Measurements from ENCODE around the gene IGFBP7. TPM values are rescaled to one million over a fixed set of nuclear protein-coding genes. Genes with fewer than 3 reads are reported as not detected.
A peak's percentile ranks its signal among the peaks of the same experiment; 100 is the strongest.

The IGFBP7 gene
- total RNA-seq, 1 donor from 2014 or later, result 716 TPM

- intact Hi-C loops (cut with DNase I), result no loop called here
- H3K4me3 ChIP-seq, result no peak overlapping the region
- DNase-seq (ENCODE audit: extremely low spot score in 2 of 2), result no peak
- TF ChIP-seq POLR2A (IDR thresholded peaks at IDR 0.05) (no peak), CTCF (IDR thresholded peaks at IDR 0.05) (no peak)
- no peaks in the 10 kb centered on the region for H3K27me3 ChIP-seq
- no peaks in the 10 kb centered on the region for H3K36me3 ChIP-seq
- no peaks in the 10 kb centered on the region for H3K9me3 ChIP-seq
- peak overlapping the region; percentile 82 for H3K27ac ChIP-seq
- H3K4me1 ChIP-seq, result peaks cover 44% of the 10 kb centered on the region
Observed at GRCh38 chr4:57104706-57105560, 5.3 kb downstream of the IGFBP7 start.

- Histone ChIP-seq H3K27me3 (no peaks in the 10 kb centered on the region), H3K4me3 (no peak overlapping the region), H3K4me1 (peaks cover 61% of the 10 kb centered on the region), H3K27ac (peak overlapping the region; percentile 82), H3K36me3 (no peaks in the 10 kb centered on the region), H3K9me3 (no peaks in the 10 kb centered on the region)
- no peak for TF ChIP-seq POLR2A (IDR thresholded peaks at IDR 0.05)
- no peak for TF ChIP-seq CTCF (IDR thresholded peaks at IDR 0.05)
- no peak for TF ChIP-seq POLR2AphosphoS5 (IDR thresholded peaks at IDR 0.05; ENCODE audit: insufficient read depth in 1 of 2, low read depth in 1 of 2)
- no peak for DNase-seq (ENCODE audit: extremely low spot score in 2 of 2)
- intact Hi-C loops (cut with DNase I), result no loop called here
Observed at GRCh38 chr4:57103051-57103450, 7.1 kb downstream of the IGFBP7 start.

GRCh38 chr4:57102050-57102624, 8.0 kb downstream of the IGFBP7 start:
- no peaks in the 10 kb centered on the region for H3K36me3 ChIP-seq
- intact Hi-C loops (cut with DNase I), result no loop called here
- H3K4me1 ChIP-seq, result peaks cover 70% of the 10 kb centered on the region
- H3K27ac ChIP-seq, result peak overlapping the region; percentile 82
- TF ChIP-seq POLR2AphosphoS5 (IDR thresholded peaks at IDR 0.05; ENCODE audit: insufficient read depth in 1 of 2, low read depth in 1 of 2) (peak in 1 of 2 donors; percentile 66), POLR2A (IDR thresholded peaks at IDR 0.05) (no peak), CTCF (IDR thresholded peaks at IDR 0.05) (no peak)
- no peaks in the 10 kb centered on the region for H3K9me3 ChIP-seq
- H3K4me3 ChIP-seq, result no peak overlapping the region
- H3K27me3 ChIP-seq, result no peaks in the 10 kb centered on the region
- DNase-seq (ENCODE audit: extremely low spot score in 2 of 2), result no peak

GRCh38 chr4:57100979-57101651, 9.1 kb downstream of the IGFBP7 start:
- peak overlapping the region; percentile 82 for H3K27ac ChIP-seq
- intact Hi-C loops (cut with DNase I), result no loop called here
- peaks cover 77% of the 10 kb centered on the region for H3K4me1 ChIP-seq
- no peaks in the 10 kb centered on the region for H3K27me3 ChIP-seq
- TF ChIP-seq POLR2AphosphoS5 (IDR thresholded peaks at IDR 0.05; ENCODE audit: insufficient read depth in 1 of 2, low read depth in 1 of 2), result no peak
- TF ChIP-seq CTCF (IDR thresholded peaks at IDR 0.05), result no peak
- TF ChIP-seq POLR2A (IDR thresholded peaks at IDR 0.05), result no peak
- no peaks in the 10 kb centered on the region for H3K36me3 ChIP-seq
- H3K9me3 ChIP-seq, result no peaks in the 10 kb centered on the region
- no peak for DNase-seq (ENCODE audit: extremely low spot score in 2 of 2)
- no peak overlapping the region for H3K4me3 ChIP-seq

All from vagina (tissue), 2 donors.